ENCODE data around the gene KCNMB2.

The KCNMB2 gene

DNA sequence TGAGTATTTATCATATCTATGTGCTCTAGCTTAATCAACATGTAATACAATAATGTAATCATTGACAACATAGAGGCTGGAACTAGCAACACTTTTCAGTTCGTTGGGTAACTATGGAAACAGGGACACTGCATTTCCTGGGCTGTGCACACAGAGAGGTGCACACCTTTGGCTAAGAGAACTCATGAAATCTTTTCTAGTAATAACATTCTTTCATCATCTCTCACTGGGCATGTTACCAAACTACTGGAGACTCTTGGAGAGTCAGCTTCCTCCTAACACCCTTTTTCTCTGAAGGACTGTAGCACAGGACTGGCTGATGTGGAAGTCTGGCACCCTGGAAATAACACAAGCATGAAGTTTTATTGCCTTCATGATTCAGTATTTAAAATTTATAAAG, 135.6 kb downstream of the KCNMB2 start:
- no peak overlapping the region for H3K4me3 ChIP-seq
- intact Hi-C loops (cut with DNase I; ENCODE audit: low total_unique reads) = no loop called here
- no peaks in the 10 kb centered on the region for H3K36me3 ChIP-seq
- no peak for DNase-seq
- TF ChIP-seq, protein P1, sequence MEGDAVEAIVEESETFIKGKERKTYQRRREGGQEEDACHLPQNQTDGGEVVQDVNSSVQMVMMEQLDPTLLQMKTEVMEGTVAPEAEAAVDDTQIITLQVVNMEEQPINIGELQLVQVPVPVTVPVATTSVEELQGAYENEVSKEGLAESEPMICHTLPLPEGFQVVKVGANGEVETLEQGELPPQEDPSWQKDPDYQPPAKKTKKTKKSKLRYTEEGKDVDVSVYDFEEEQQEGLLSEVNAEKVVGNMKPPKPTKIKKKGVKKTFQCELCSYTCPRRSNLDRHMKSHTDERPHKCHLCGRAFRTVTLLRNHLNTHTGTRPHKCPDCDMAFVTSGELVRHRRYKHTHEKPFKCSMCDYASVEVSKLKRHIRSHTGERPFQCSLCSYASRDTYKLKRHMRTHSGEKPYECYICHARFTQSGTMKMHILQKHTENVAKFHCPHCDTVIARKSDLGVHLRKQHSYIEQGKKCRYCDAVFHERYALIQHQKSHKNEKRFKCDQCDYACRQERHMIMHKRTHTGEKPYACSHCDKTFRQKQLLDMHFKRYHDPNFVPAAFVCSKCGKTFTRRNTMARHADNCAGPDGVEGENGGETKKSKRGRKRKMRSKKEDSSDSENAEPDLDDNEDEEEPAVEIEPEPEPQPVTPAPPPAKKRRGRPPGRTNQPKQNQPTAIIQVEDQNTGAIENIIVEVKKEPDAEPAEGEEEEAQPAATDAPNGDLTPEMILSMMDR (IDR thresholded peaks at IDR 0.05) = no peak
- H3K9me3 ChIP-seq = no peaks in the 10 kb centered on the region
- H3K4me1 ChIP-seq = peaks cover 0 to 15% (median 2%) of the 10 kb centered on the region in 4 donors
- H3K27me3 ChIP-seq = no peaks in the 10 kb centered on the region
- no peak overlapping the region for H3K27ac ChIP-seq

- Histone ChIP-seq H3K27ac (no peak overlapping the region), H3K4me3 (no peak overlapping the region), H3K27me3 (no peaks in the 10 kb centered on the region), H3K36me3 (no peaks in the 10 kb centered on the region), H3K9me3 (no peaks in the 10 kb centered on the region), H3K4me1 (peaks cover 0 to 15% (median 2%) of the 10 kb centered on the region in 4 donors)
- DNase-seq = no peak
- TF ChIP-seq, protein P1 (IDR thresholded peaks at IDR 0.05) = no peak
- intact Hi-C loops (cut with DNase I; ENCODE audit: low total_unique reads) = no loop called here
Measured at GRCh38 chr3:178672275-178672674, 136.0 kb downstream of the KCNMB2 start.

GRCh38 chr3:178673529-178673928, 137.3 kb downstream of the KCNMB2 start:
- DNase-seq = no peak
- Histone ChIP-seq H3K4me3 (no peak overlapping the region), H3K36me3 (no peaks in the 10 kb centered on the region), H3K27me3 (no peaks in the 10 kb centered on the region), H3K27ac (no peak overlapping the region), H3K9me3 (no peaks in the 10 kb centered on the region), H3K4me1 (peaks cover 0 to 15% (median 2%) of the 10 kb centered on the region in 4 donors)
- intact Hi-C loops (cut with DNase I; ENCODE audit: low total_unique reads) = no loop called here
- TF ChIP-seq, protein P1 (IDR thresholded peaks at IDR 0.05) = no peak

DNA sequence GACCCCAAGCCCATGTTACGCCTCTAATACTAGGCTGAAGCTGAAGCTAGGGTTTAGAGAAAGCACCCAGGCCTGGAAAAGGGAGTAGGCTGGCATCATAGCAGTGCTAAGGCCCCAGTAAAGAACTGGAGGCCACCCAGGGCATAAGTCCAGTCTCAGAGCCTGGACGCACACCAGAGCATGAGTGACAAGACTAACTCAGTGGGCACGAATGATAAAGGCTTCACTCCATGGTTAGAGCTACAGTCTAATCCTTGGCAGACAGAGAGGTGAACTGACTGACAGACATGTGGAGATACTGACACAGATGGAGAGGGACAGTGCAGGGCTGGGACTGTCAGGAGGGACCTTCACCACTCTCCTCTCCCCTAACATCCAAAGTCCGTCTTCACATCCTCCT, 139.8 kb downstream of the KCNMB2 start:
- Histone ChIP-seq H3K4me3 (no peak overlapping the region), H3K4me1 (peaks cover 0 to 11% (median 2%) of the 10 kb centered on the region in 4 donors), H3K9me3 (no peaks in the 10 kb centered on the region), H3K27ac (no peak overlapping the region), H3K36me3 (no peaks in the 10 kb centered on the region), H3K27me3 (no peaks in the 10 kb centered on the region)
- no peak for DNase-seq
- intact Hi-C loops (cut with DNase I; ENCODE audit: low total_unique reads) = no loop called here
- TF ChIP-seq, protein P1 (IDR thresholded peaks at IDR 0.05) = no peak

DNA sequence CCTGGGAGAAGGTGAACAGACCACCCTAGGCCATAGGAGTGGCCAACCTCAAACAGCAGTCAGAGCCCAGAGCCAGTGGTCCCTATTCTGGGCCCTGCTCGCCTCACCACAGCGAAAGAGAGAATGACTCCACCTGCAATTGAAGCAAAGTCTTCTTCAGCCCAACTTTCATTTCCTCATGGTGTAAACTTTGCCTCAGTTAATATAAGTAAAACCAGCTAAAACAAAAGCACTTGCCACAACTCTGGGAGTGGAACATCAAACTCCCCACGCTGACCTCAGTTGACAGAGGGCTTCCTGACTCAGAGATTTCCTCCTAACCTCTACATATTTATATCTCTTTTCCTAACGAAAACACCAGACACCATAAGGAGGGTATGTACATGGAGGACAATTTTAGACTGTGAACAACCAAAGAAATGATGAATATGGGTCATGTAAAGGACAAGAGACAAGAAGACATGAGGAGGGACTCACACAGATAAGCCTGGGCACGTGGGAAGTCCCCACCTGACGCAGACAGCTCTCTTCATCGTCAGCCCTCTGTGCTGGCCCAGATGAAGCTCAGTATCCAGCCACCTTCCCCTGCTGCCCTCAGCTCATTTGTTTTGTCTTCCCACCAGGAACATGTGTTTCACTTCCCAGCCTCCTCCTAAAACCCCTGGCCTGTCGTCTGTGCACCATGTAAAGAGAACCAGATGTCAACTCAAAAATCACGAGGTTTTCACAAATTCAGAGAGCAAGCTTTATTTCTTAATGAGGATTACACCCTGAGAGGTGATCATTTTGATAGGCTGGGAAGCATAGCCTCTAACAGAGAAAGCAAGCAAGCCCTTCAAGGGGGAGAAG, 140.9 kb downstream of the KCNMB2 start:
- Histone ChIP-seq H3K4me3 (no peak overlapping the region), H3K4me1 (peaks cover 0 to 2% (median under 1%) of the 10 kb centered on the region in 4 donors), H3K27ac (no peak overlapping the region), H3K9me3 (no peaks in the 10 kb centered on the region), H3K36me3 (no peaks in the 10 kb centered on the region), H3K27me3 (no peaks in the 10 kb centered on the region)
- TF ChIP-seq, protein P1 (IDR thresholded peaks at IDR 0.05) = no peak
- intact Hi-C loops (cut with DNase I; ENCODE audit: low total_unique reads) = no loop called here
- no peak for DNase-seq

Measured in tibial artery (tissue), 4 donors.